Measurements from ENCODE around the gene KDM5B.

DNA sequence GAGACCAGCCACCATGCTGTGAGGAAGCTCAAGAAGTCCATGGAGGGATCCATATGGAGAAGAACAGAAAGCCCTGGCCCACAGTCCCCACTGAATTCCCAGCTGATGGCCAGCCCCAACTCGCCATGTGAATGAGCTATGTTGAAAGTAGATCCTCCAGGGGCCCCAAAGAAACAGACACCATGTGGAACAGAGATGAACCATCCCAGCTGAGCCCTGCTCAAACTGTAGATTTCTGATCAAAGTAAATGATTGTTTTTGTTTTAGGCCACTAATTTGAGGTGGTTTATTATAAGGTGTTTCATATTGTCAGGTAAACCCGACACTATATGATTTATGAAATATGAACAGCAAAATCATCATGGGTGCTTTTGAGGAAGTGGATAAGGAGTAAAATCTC, 130.8 kb downstream of the KDM5B start:
- TF ChIP-seq EZH2phosphoT487 (IDR thresholded peaks at IDR 0.05; ENCODE audit: borderline replicate concordance, low read depth, low read length) = no peak
- TF ChIP-seq, protein P1, sequence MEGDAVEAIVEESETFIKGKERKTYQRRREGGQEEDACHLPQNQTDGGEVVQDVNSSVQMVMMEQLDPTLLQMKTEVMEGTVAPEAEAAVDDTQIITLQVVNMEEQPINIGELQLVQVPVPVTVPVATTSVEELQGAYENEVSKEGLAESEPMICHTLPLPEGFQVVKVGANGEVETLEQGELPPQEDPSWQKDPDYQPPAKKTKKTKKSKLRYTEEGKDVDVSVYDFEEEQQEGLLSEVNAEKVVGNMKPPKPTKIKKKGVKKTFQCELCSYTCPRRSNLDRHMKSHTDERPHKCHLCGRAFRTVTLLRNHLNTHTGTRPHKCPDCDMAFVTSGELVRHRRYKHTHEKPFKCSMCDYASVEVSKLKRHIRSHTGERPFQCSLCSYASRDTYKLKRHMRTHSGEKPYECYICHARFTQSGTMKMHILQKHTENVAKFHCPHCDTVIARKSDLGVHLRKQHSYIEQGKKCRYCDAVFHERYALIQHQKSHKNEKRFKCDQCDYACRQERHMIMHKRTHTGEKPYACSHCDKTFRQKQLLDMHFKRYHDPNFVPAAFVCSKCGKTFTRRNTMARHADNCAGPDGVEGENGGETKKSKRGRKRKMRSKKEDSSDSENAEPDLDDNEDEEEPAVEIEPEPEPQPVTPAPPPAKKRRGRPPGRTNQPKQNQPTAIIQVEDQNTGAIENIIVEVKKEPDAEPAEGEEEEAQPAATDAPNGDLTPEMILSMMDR (conservative IDR thresholded peaks at IDR 0.05; ENCODE audit: low read length) = no peak
